Keratinocyte (primary cell): ENCODE measurements around the gene SENP1. TPM values are rescaled to one million over a fixed set of nuclear protein-coding genes. Genes with fewer than 3 reads are reported as not detected.

Source experiments
- DNase-seq: peaks from one replicate; pipeline ENCODE4 v3.0.0-alpha.2; 2011; ENCODE audit warnings: low read depth, missing footprints, low spot score
- FAIRE-seq: peaks from 2 replicates; lab custom pipeline; 2011; peaks lifted over from hg19 to GRCh38; lab: Jason Lieb, UNC
- H2AFZ ChIP-seq: 2 replicates; pipeline ENCODE4 v1.6.0; 2012; ENCODE audit warnings: low read length, control low read depth, inconsistent platforms; ENCODE audit not compliant: control insufficient read depth
- H3K27ac ChIP-seq: 2 replicates; pipeline ENCODE4 v1.5.1; 2011; ENCODE audit warnings: low read length; ENCODE audit not compliant: control insufficient read depth, insufficient read depth
- H3K27me3 ChIP-seq: 3 replicates; pipeline ENCODE4 v1.6.0; 2011; ENCODE audit warnings: low read length; ENCODE audit not compliant: control insufficient read depth, insufficient read depth; ENCODE audit errors: extremely low read depth
- H3K36me3 ChIP-seq, 2 experiments: 2 replicates in 1 of 2; 3 replicates in 1 of 2; pipeline ENCODE4 v1.5.1; 2011; ENCODE audit warnings: low read length in 2 of 2, mild to moderate bottlenecking in 1 of 2; ENCODE audit not compliant: control insufficient read depth in 2 of 2, insufficient read depth in 2 of 2; ENCODE audit errors: extremely low read depth in 1 of 2
- H3K4me1 ChIP-seq: 3 replicates; pipeline ENCODE4 v1.5.1; 2011; ENCODE audit warnings: low read length; ENCODE audit not compliant: control insufficient read depth, insufficient read depth; ENCODE audit errors: extremely low read depth
- H3K4me2 ChIP-seq: 3 replicates; pipeline ENCODE4 v1.6.0; 2011; ENCODE audit warnings: low read depth, low read length; ENCODE audit not compliant: control insufficient read depth, insufficient read depth; ENCODE audit errors: extremely low read depth
- H3K4me3 ChIP-seq, 3 experiments: fragments of 200-600 bp in 1 of 3; sonication (generic) in 1 of 3; 2 replicates in 2 of 3; 3 replicates in 1 of 3; pipeline ENCODE4 v1.5.1; 2011 to 2016; ENCODE audit warnings: low read length in 3 of 3, mild to moderate bottlenecking in 3 of 3, control low read depth in 2 of 3, inconsistent platforms in 1 of 3, low read depth in 1 of 3, mixed read lengths in 1 of 3, mixed run types in 1 of 3, moderate library complexity in 1 of 3; ENCODE audit not compliant: control insufficient read depth in 2 of 3, insufficient read depth in 2 of 3; ENCODE audit errors: extremely low read depth in 1 of 3
- H3K79me2 ChIP-seq: 2 replicates; pipeline ENCODE4 v1.6.0; 2012; ENCODE audit warnings: low read length; ENCODE audit not compliant: control insufficient read depth, insufficient read depth
- H3K9ac ChIP-seq: 3 replicates; pipeline ENCODE4 v1.6.0; 2011; ENCODE audit warnings: low read length; ENCODE audit not compliant: control insufficient read depth, insufficient read depth; ENCODE audit errors: extremely low read depth
- H3K9me1 ChIP-seq: 3 replicates; pipeline ENCODE4 v1.6.0; 2011; ENCODE audit warnings: low read length; ENCODE audit not compliant: control insufficient read depth, insufficient read depth; ENCODE audit errors: extremely low read depth
- H3K9me3 ChIP-seq: 2 replicates; pipeline ENCODE4 v1.5.1; 2012; ENCODE audit warnings: low read depth, low read length; ENCODE audit not compliant: control insufficient read depth
- H4K20me1 ChIP-seq: 3 replicates; pipeline ENCODE4 v1.6.0; 2011; ENCODE audit warnings: low read length; ENCODE audit not compliant: control insufficient read depth, insufficient read depth; ENCODE audit errors: extremely low read depth
- EZH2 ChIP-seq: IDR thresholded peaks from one replicate; pipeline ENCODE4 v1.6.1; 2012; ENCODE audit warnings: inconsistent platforms, mild to moderate bottlenecking, low read length, moderate library complexity
- dilution Hi-C: fragments of 300-500 bp; cut with MboI; formaldehyde crosslinking; loops from one replicate; pipeline ENCODE4 v1.7.0; 2020; ENCODE audit warnings: low sequenced_read_pairs; ENCODE audit not compliant: extremely low pct_ligation_motif_present
- polyA plus RNA-seq, 5 experiments: library from polyadenylated mRNA; depleted of rRNA in 3 of 5; stranded (reverse) in 3 of 5; stranded (forward) in 1 of 5; unstranded in 1 of 5; fragments of >200 nt; gene quantifications; 1 replicate in 1 of 5; 2 replicates in 3 of 5; 3 replicates in 1 of 5; pipeline versions ENCODE4 v1.2.1 to v1.2.3, GENCODE V29; 2011 to 2012; ENCODE audit warnings: missing spikeins in 2 of 5, low read depth in 1 of 5, low replicate concordance in 1 of 5
- TF ChIP-seq, protein P1 (sequence below), 3 experiments: IDR thresholded peaks in 1 of 3; conservative IDR thresholded peaks in 1 of 3; optimal IDR thresholded peaks in 1 of 3; 2 replicates in 2 of 3; 3 replicates in 1 of 3; pipeline versions ENCODE3 to v1.5.1; 2011; ENCODE audit warnings: low read length in 3 of 3, mild to moderate bottlenecking in 3 of 3, moderate library complexity in 2 of 3, control low read depth in 1 of 3, inconsistent platforms in 1 of 3; ENCODE audit not compliant: insufficient read depth in 2 of 3; ENCODE audit errors: extremely low read depth in 1 of 3

Gene SENP1
- polyA plus RNA-seq, 1 donor (not counting 4 experiments of a cell fraction or from before 2014, with no cell fraction given): 15.4 TPM

DNA sequence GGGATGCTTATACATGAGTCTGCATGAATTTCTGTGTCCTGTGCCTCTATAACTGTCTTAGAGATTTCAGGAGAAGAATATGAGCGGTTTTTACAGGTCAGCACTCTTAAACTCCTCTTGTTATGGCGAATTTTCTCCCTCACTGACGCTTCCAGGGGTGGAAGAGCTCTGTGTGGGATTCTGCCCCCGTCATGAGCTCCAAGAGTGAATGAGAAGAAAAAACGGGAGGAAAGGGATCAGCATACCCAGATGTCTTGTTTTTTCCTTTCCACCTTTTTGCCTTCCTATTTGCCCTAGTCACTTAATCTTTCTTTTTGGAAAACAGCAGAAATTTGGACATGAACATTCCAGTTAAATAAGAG lies 13.9 kb upstream of the SENP1 start:
- Histone ChIP-seq H3K4me1 (peaks cover 14% of the 10 kb centered on the region), H4K20me1 (no peaks in the 10 kb centered on the region), H3K4me3 (peak overlapping the region; percentile 75 to 95 (median 89)), H3K27me3 (no peaks in the 10 kb centered on the region), H3K36me3 (peaks cover 0 to 5% of the 10 kb centered on the region in 2 experiments), H3K27ac (peak overlapping the region; percentile 74), H2AFZ (peak overlapping the region; percentile 97), H3K9me1 (no peaks in the 10 kb centered on the region), H3K9me3 (no peaks in the 10 kb centered on the region), H3K4me2 (peak overlapping the region; percentile 94), H3K79me2 (peaks cover 6% of the 10 kb centered on the region), H3K9ac (peak overlapping the region; percentile 82)
- TF ChIP-seq EZH2: no peak
- TF ChIP-seq, protein P1, sequence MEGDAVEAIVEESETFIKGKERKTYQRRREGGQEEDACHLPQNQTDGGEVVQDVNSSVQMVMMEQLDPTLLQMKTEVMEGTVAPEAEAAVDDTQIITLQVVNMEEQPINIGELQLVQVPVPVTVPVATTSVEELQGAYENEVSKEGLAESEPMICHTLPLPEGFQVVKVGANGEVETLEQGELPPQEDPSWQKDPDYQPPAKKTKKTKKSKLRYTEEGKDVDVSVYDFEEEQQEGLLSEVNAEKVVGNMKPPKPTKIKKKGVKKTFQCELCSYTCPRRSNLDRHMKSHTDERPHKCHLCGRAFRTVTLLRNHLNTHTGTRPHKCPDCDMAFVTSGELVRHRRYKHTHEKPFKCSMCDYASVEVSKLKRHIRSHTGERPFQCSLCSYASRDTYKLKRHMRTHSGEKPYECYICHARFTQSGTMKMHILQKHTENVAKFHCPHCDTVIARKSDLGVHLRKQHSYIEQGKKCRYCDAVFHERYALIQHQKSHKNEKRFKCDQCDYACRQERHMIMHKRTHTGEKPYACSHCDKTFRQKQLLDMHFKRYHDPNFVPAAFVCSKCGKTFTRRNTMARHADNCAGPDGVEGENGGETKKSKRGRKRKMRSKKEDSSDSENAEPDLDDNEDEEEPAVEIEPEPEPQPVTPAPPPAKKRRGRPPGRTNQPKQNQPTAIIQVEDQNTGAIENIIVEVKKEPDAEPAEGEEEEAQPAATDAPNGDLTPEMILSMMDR (optimal IDR thresholded peaks at IDR 0.05 in 1 of 3, IDR thresholded peaks at IDR 0.05 in 1 of 3, conservative IDR thresholded peaks at IDR 0.05 in 1 of 3; ENCODE audit: extremely low read depth in 1 of 3, insufficient read depth in 2 of 3, low read length in 3 of 3): no peak
- FAIRE-seq: peak; percentile 81
- no peak for DNase-seq
- dilution Hi-C loops: no loop called here

- H3K79me2 ChIP-seq: peaks cover 6% of the 10 kb centered on the region
- peak within 1 kb of the TSS; percentile 97 for H2AFZ ChIP-seq
- no peak for TF ChIP-seq EZH2
- TF ChIP-seq, protein P1 (optimal IDR thresholded peaks at IDR 0.05 in 1 of 3, IDR thresholded peaks at IDR 0.05 in 1 of 3, conservative IDR thresholded peaks at IDR 0.05 in 1 of 3; ENCODE audit: extremely low read depth in 1 of 3, insufficient read depth in 2 of 3, low read length in 3 of 3): no peak
- no peaks in the 10 kb centered on the region for H4K20me1 ChIP-seq
- peak within 1 kb of the TSS; percentile 74 for H3K27ac ChIP-seq
- dilution Hi-C loops: no loop called here
- peaks cover 14% of the 10 kb centered on the region for H3K4me1 ChIP-seq
- H3K9me3 ChIP-seq: no peaks in the 10 kb centered on the region
- DNase-seq (peak; percentile 70), FAIRE-seq (peak; percentile 92)
- peak within 1 kb of the TSS; percentile 75 to 95 (median 89) for H3K4me3 ChIP-seq
- H3K36me3 ChIP-seq: peaks cover 0 to 3% of the 10 kb centered on the region in 2 experiments
- H3K27me3 ChIP-seq: no peaks in the 10 kb centered on the region
- H3K4me2 ChIP-seq: peak within 1 kb of the TSS; percentile 94
- peak within 1 kb of the TSS; percentile 82 for H3K9ac ChIP-seq
- H3K9me1 ChIP-seq: no peaks in the 10 kb centered on the region
These were observed 13.4 kb upstream of the SENP1 start, which contains the start of gene PFKM for GRCh38 chr12:48119078-48119833. Gene PFKM (plus strand): TSS chr12:48119364. CDS start chr12:48122775, 3,411 bp downstream.
